ENCODE data around the gene MYRIP.

The MYRIP gene

DNA sequence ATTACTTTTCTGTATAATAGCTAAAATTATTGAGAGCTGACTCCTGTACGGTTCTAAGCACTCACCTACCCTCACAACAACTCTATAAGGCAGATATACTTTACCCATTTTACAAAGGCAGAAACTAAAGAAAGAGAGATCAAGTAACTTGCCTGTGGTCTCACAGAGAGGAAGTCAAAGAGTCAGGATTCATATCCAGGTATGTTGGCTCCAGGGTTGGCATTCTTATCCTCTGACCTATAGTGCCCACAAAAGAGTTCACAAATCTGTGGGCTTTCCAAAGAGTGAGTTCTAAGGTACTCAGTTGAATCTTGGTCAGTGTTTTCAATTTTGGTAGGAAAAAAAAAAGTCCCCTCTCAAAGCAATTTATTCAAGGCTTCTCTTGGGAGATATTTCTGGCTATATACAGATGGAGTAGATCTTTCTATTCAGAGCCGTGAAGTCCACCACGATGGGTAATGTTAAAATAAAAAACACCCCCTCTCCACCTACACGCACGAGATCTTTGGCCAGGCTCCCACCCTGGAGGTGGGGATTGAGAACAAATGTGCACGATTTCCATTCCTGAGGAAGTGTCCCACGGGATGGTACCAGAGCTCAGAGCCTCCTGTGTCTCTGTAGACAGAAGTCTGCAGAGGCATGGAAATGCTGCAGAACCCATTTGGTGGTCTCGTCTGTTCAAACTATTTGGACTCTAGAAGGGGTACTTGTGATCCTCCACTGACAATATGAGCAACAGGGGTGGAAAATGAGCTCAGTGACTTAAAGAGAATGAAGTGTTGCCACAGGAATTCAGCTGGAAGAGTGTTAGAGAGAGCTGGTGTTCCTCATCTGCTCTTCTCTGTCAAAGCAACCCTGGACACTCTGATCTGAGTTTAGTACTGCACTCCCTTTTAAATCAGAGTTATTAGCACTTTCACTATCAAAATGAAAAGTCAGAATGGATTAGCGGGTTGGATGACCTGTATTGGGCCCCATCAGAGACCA, 288.0 kb downstream of the MYRIP start:
- H3K27me3 ChIP-seq, result no peaks in the 10 kb centered on the region
- H3K4me3 ChIP-seq, result no peak overlapping the region
- no peak overlapping the region for H3K27ac ChIP-seq
- no peak for TF ChIP-seq Cebpa-rat (IDR thresholded peaks at IDR 0.05)
- H3K4me1 ChIP-seq, result no peaks in the 10 kb centered on the region
- no peak overlapping the region for H3K9ac ChIP-seq
- no peak overlapping the region for H3K4me2 ChIP-seq
- peaks cover 0 to 15% (median 4%) of the 10 kb centered on the region in 11 experiments; a peak in 7 of 22 replicates for H3K9me3 ChIP-seq (replicated peaks in 1 of 11)
- no peaks in the 10 kb centered on the region for H4K20me1 ChIP-seq
- no peaks in the 10 kb centered on the region for H3K36me3 ChIP-seq

DNA sequence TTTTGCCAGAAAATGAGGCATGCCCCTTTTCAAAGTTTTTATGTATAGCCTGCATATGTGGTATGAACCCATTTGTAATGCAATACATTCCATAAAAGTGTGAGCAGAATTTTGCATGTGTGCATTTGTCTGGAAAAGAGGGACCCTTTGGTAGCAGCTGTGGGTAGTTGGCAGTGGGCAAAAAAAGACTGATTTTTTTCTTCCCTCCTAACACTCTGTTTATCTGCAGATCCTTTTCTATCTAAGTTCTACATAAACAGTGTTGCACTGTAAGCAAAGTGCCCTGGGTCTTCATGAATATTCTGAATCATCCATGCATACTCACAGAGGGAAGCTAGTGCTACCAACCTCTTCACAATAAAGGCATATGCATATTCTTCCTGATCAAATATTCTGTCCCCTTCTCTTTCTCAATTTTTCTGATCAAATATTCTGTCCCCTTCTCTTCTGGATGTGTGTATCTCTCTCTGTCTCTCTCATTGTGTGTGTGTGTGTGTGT, 288.9 kb downstream of the MYRIP start:
- H3K27ac ChIP-seq, result no peak overlapping the region
- no peak overlapping the region for H3K4me2 ChIP-seq
- no peaks in the 10 kb centered on the region for H3K4me1 ChIP-seq
- no peak overlapping the region for H3K9ac ChIP-seq
- no peaks in the 10 kb centered on the region for H3K36me3 ChIP-seq
- no peak for TF ChIP-seq Cebpa-rat (IDR thresholded peaks at IDR 0.05)
- H4K20me1 ChIP-seq, result no peaks in the 10 kb centered on the region
- peaks cover 0 to 15% (median 4%) of the 10 kb centered on the region in 11 experiments; a peak in 7 of 22 replicates for H3K9me3 ChIP-seq (replicated peaks in 1 of 11)
- no peaks in the 10 kb centered on the region for H3K27me3 ChIP-seq
- no peak overlapping the region for H3K4me3 ChIP-seq

DNA sequence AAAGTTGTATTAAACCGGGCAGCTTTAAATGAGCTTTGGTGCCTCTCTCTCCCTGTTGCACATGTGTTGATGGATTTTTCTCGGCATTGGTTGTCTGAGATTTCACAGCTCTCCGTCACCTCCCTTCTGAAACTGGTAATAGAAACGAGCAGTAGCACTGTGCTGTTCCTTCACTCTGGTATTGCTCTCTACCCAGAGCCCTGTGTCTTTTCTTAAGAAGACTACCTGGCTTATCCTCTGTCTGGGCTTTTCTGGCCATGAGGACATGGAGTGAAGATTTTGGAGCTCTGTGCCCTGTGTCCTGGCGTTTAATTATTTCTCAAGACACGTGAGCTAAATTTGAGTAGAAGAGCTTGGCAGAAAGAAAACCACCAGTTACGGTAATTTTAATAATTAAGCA, 290.5 kb downstream of the MYRIP start:
- no peak overlapping the region for H3K4me2 ChIP-seq
- H3K4me3 ChIP-seq, result no peak overlapping the region
- H3K9ac ChIP-seq, result no peak overlapping the region
- no peaks in the 10 kb centered on the region for H4K20me1 ChIP-seq
- TF ChIP-seq Cebpa-rat (IDR thresholded peaks at IDR 0.05), result no peak
- peaks cover 0 to 15% (median 4%) of the 10 kb centered on the region in 11 experiments; a peak in 7 of 22 replicates for H3K9me3 ChIP-seq (replicated peaks in 1 of 11)
- no peaks in the 10 kb centered on the region for H3K4me1 ChIP-seq
- no peaks in the 10 kb centered on the region for H3K36me3 ChIP-seq
- H3K27ac ChIP-seq, result no peak overlapping the region
- H3K27me3 ChIP-seq, result no peaks in the 10 kb centered on the region

DNA sequence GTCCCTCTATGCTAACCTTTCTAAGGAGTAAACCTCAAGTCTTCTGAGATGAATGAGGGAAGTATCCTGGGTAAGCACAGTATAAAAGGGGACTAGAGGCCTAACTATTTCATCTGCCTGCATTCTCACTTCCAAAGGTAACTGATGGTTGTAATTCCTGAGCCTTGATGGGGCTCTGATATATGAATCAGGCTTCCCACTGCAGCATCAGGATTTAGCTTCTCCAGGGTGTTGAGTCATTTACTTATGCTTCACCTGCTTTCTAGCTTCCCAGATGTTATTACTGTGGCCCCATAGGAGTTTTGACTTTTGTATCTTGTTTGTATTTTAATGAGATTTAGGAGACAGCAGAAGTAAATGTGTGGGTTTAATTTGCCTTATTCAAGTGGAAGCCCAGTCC, 292.8 kb downstream of the MYRIP start:
- Histone ChIP-seq H3K4me2 (no peak overlapping the region), H3K27ac (no peak overlapping the region), H3K4me3 (no peak overlapping the region), H4K20me1 (no peaks in the 10 kb centered on the region), H3K9me3 (replicated peaks in 1 of 11) (peaks cover 0 to 15% (median 4%) of the 10 kb centered on the region in 11 experiments; a peak in 7 of 22 replicates), H3K4me1 (no peaks in the 10 kb centered on the region), H3K9ac (no peak overlapping the region), H3K27me3 (no peaks in the 10 kb centered on the region), H3K36me3 (no peaks in the 10 kb centered on the region)
- no peak for TF ChIP-seq Cebpa-rat (IDR thresholded peaks at IDR 0.05)

DNA sequence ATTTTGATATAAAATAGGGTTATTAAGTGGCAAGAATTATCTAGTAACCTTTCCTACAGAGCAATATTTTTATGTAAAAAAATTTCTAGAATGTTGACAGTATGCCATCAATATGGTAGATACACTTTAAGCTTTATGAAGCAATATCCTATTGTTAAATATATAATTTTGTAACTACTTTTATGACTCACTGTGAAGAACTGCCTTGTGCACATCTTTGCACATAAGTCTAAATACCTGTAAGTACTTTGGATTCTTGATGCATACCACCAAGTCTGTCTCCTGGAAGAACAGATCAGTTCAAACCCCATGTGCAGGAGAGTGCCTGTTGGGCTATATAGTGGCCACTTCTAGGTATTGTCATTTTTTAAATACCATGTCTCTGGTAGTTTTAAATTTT, 294.4 kb downstream of the MYRIP start:
- H3K27me3 ChIP-seq, result no peaks in the 10 kb centered on the region
- H4K20me1 ChIP-seq, result no peaks in the 10 kb centered on the region
- H3K4me2 ChIP-seq, result no peak overlapping the region
- no peak for TF ChIP-seq Cebpa-rat (IDR thresholded peaks at IDR 0.05)
- no peaks in the 10 kb centered on the region for H3K4me1 ChIP-seq
- peaks cover 0 to 15% (median 4%) of the 10 kb centered on the region in 11 experiments; a peak in 7 of 22 replicates for H3K9me3 ChIP-seq (replicated peaks in 1 of 11)
- H3K4me3 ChIP-seq, result no peak overlapping the region
- H3K27ac ChIP-seq, result no peak overlapping the region
- H3K36me3 ChIP-seq, result no peaks in the 10 kb centered on the region
- no peak overlapping the region for H3K9ac ChIP-seq

DNA sequence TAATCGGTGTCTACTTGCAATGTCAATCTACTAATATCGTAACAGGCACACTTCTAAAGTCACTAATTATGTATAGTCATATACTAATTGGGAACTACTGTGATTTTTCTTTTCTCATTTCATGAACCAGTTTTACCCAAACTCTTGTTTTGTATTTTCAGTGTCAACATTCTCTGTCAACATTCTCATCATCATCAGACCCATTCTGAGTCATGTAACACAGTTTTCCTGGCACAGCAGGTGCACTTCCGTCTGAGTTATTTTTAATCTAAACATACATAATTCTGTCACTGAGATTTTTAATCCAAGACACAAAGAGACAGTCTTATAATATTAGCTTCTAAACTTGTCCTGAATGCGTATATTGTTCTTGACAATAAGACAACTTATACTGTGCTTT, 295.0 kb downstream of the MYRIP start:
- Histone ChIP-seq H3K9ac (no peak overlapping the region), H3K4me2 (no peak overlapping the region), H3K9me3 (replicated peaks in 1 of 11) (peaks cover 0 to 15% (median 4%) of the 10 kb centered on the region in 11 experiments; a peak in 7 of 22 replicates), H3K4me3 (no peak overlapping the region), H3K27ac (no peak overlapping the region), H4K20me1 (no peaks in the 10 kb centered on the region), H3K4me1 (no peaks in the 10 kb centered on the region), H3K36me3 (no peaks in the 10 kb centered on the region), H3K27me3 (no peaks in the 10 kb centered on the region)
- TF ChIP-seq Cebpa-rat (IDR thresholded peaks at IDR 0.05), result no peak

DNA sequence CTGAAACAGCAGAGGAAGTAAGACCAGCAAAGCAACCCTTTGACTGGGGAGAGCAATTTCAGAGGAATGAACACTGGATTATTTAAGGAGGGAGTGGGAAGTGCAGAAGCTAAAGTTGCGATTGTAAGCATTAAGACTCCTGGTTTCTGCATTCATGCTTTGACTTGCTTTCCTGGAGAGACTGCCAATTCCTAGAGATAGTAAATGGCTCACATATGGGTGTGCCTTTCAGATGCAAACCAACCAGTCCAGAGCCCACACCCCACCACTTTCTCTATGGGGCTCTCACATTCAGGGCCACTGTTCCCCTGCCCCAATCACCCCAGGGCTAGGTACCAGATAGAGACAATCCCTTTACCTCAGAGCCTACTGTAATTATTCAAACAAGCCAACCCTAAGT, 299.2 kb downstream of the MYRIP start:
- H3K27me3 ChIP-seq, result no peaks in the 10 kb centered on the region
- no peak overlapping the region for H3K9ac ChIP-seq
- no peaks in the 10 kb centered on the region for H3K9me3 ChIP-seq (replicated peaks in 1 of 11)
- H4K20me1 ChIP-seq, result no peaks in the 10 kb centered on the region
- no peak for TF ChIP-seq Cebpa-rat (IDR thresholded peaks at IDR 0.05)
- H3K4me1 ChIP-seq, result no peaks in the 10 kb centered on the region
- H3K27ac ChIP-seq, result no peak overlapping the region
- H3K36me3 ChIP-seq, result no peaks in the 10 kb centered on the region
- no peak overlapping the region for H3K4me2 ChIP-seq
- no peak overlapping the region for H3K4me3 ChIP-seq

DNA sequence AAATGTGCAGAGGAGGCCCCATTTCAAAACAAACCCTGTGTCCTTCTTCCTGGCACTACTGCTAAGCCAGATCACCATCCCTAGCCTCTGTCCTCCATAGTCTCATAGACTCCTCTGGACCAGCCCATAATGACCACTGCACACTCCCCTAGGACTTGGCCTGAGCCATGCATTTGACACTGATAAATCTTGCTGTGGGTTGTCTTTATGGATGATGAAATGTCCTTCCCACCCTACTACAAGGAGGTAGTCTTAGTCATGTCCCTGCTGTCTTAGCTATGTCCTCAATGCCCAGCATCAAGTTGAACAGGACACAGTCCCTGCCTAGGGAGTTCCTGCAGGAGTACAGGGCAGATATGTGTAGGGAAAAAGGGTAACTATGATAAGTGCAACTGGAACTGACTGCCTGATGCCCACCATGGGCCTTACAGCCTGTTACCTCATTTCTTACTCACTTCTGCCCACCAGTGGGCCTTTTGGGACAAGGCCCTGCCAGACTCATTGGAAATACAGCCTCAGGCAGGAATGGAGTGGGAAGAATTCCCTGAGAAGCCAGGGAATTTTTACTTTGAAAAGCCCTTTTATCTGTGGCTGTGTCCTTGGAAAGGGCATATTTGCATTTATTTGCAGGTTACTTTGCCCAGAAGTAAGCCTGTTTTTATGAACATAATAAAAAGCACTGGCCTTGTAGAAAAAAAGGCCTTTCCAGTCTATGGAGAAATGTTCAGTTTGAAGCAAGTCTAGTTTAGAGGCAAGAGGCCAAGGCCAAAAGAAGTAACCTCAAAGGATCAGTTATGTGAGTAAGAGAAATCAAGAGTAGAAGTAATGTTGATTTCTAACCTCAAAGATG, 300.5 kb downstream of the MYRIP start:
- Histone ChIP-seq H3K27ac (no peak overlapping the region), H3K9me3 (replicated peaks in 1 of 11) (no peaks in the 10 kb centered on the region), H3K27me3 (no peaks in the 10 kb centered on the region), H3K4me3 (no peak overlapping the region), H3K9ac (no peak overlapping the region), H3K36me3 (no peaks in the 10 kb centered on the region), H3K4me1 (no peaks in the 10 kb centered on the region), H3K4me2 (no peak overlapping the region), H4K20me1 (no peaks in the 10 kb centered on the region)
- no peak for TF ChIP-seq Cebpa-rat (IDR thresholded peaks at IDR 0.05)

DNA sequence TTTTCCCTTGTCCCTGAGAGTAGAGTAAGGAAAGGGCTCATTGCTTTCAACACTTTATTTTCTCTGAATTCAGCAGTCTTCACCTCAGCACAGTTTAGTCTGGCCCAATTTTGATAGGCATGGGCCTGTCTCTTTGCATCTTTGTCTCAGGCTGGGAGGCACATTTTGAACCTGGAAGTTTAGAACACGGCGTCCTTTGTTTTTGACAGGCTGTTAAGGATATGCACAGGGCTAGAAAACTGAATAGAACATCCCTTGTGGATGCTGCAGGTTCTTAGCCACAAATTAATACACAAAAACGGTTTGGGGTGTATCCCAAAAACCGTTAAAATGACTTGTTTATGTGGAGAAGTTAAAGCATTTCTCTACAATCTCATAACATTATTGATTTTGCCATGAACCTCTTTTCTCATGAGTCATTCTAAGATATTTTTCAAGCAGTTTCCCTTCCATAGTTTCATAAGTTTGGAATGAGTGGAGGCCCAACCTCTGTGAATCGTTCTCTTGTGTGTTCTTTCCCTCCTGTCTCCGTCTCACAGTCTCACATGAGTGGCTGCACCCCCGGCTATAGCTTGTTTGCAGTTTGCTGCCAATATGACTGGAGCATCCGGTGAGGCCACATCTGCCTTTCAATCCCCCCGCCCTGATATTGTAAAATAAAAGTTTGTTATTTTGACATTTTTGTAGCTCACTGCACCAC, 307.2 kb downstream of the MYRIP start:
- no peaks in the 10 kb centered on the region for H3K36me3 ChIP-seq
- no peak overlapping the region for H3K9ac ChIP-seq
- no peaks in the 10 kb centered on the region for H4K20me1 ChIP-seq
- no peaks in the 10 kb centered on the region for H3K9me3 ChIP-seq (replicated peaks in 1 of 11)
- H3K4me2 ChIP-seq, result no peak overlapping the region
- H3K27ac ChIP-seq, result no peak overlapping the region
- H3K4me3 ChIP-seq, result no peak overlapping the region
- H3K4me1 ChIP-seq, result peaks cover 9 to 15% (median 13%) of the 10 kb centered on the region in 10 experiments; a peak in 19 of 20 replicates
- no peaks in the 10 kb centered on the region for H3K27me3 ChIP-seq
- TF ChIP-seq Cebpa-rat (IDR thresholded peaks at IDR 0.05), result no peak
